ENCODE results near the gene CNOT4. TPM values are rescaled to one million over a fixed set of nuclear protein-coding genes. Genes with fewer than 3 reads are reported as not detected.
"Not testable (repeated sequence)": the region's sequence is repeated elsewhere in the genome, so short reads cannot be mapped to it uniquely, and the experiment has no call there.

Gene CNOT4
- total RNA-seq, 1 experiment from 2014 or later: 25.8 TPM

DNA sequence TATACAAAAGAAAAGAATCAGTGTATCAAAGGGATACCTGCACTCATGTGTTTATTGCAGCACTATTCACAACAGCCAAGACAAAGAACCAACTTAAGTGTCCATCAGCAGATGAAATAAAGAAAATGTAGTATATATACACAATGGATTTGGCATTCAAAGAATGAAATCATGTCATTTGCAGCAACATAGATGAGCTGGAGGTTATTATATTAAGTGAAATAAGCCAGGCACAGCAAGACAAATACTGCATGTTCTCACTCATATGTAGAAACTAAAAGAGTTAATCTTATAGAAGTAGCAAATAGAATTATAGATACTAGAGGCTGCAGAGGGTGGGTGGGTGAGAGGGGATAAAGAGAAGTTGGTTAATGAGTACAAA lies 28.3 kb downstream of the CNOT4 start:
- no peak for DNase-seq
- Histone ChIP-seq H3K4me2 (no peak overlapping the region), H4K20me1 (ENCODE audit: insufficient read depth) (peaks cover 36% of the 10 kb centered on the region), H3K9me2 (ENCODE audit: insufficient read depth) (no peaks in the 10 kb centered on the region; the same call in 1 of the 2 replicates), H3K4me1 (replicated peaks; ENCODE audit: insufficient read depth) (0 out of 2 replicates have a peak, but pooled peaks cover 4% of the 10 kb centered on the region), H3K9me3 (ENCODE audit: insufficient read depth, low read depth) (no peaks in the 10 kb centered on the region), H3F3A (ENCODE audit: insufficient read depth, low read depth) (no peaks in the 10 kb centered on the region; the same call in 1 of the 2 replicates), H3K79me2 (ENCODE audit: low read depth) (peaks cover 76% of the 10 kb centered on the region), H3K4me3 (no peak overlapping the region), H2AFZ (no peak overlapping the region), H3K27me3 (ENCODE audit: insufficient read depth, low read depth) (no peaks in the 10 kb centered on the region), H3K27ac (no peak overlapping the region), H3K36me3 (ENCODE audit: low read depth) (no peaks in the 10 kb centered on the region)
- BruUV-seq (replicated peaks): no TSS peak
- ChIA-PET CTCF (no interaction called here), POLR2A (ENCODE audit: unreplicated experiment) (no interaction called here)
- TF ChIP-seq, protein P1, sequence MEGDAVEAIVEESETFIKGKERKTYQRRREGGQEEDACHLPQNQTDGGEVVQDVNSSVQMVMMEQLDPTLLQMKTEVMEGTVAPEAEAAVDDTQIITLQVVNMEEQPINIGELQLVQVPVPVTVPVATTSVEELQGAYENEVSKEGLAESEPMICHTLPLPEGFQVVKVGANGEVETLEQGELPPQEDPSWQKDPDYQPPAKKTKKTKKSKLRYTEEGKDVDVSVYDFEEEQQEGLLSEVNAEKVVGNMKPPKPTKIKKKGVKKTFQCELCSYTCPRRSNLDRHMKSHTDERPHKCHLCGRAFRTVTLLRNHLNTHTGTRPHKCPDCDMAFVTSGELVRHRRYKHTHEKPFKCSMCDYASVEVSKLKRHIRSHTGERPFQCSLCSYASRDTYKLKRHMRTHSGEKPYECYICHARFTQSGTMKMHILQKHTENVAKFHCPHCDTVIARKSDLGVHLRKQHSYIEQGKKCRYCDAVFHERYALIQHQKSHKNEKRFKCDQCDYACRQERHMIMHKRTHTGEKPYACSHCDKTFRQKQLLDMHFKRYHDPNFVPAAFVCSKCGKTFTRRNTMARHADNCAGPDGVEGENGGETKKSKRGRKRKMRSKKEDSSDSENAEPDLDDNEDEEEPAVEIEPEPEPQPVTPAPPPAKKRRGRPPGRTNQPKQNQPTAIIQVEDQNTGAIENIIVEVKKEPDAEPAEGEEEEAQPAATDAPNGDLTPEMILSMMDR (conservative IDR thresholded peaks at IDR 0.05): no peak
- TF ChIP-seq EZH2 (IDR thresholded peaks at IDR 0.05; ENCODE audit: low read depth): no peak
- intact Hi-C loops (cut with micrococcal nuclease; ENCODE audit: unreplicated experiment): no loop called here

DNA sequence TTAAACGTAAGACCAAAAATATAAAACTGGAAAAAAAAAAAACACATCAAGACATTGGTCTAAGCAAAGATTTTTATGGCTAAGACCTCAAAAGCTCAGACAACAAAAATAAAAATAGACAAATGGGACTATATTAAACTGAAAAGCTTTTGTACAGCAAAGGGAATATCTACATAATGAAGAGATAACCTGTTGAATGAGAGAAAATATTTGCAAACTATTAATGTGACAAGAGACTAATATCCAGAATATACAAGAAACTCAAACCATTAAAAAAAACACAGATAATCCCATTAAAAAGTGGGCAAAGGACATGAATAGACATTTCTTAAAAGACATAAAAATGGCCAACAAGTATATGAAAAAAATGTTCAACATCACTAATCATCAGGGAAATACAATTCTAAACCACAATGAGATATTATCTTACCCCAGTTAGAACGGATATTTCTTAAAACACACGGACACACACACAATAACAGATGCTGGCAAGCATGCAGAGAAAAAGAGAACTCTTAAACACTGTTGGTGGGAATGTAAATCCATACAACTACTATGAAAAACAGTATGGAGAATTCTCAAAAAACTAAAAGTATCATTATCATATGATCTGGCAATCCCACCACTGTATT lies 28.8 kb downstream of the CNOT4 start:
- ChIA-PET POLR2A (ENCODE audit: unreplicated experiment) (no interaction called here), CTCF (no interaction called here)
- no peak overlapping the region for H2AFZ ChIP-seq
- H3K79me2 ChIP-seq (ENCODE audit: low read depth): peaks cover 71% of the 10 kb centered on the region
- no peak overlapping the region for H3K4me2 ChIP-seq
- H3K4me1 ChIP-seq (replicated peaks; ENCODE audit: insufficient read depth): 0 out of 2 replicates have a peak, but pooled peaks cover 1% of the 10 kb centered on the region
- no peaks in the 10 kb centered on the region for H3K9me2 ChIP-seq (ENCODE audit: insufficient read depth)
- BruUV-seq (replicated peaks): no TSS peak
- intact Hi-C loops (cut with micrococcal nuclease; ENCODE audit: unreplicated experiment): no loop called here
- peaks cover 31% of the 10 kb centered on the region for H4K20me1 ChIP-seq (ENCODE audit: insufficient read depth)
- no peaks in the 10 kb centered on the region for H3K9me3 ChIP-seq (ENCODE audit: insufficient read depth, low read depth)
- DNase-seq: no peak
- no peak overlapping the region for H3K27ac ChIP-seq
- no peak overlapping the region for H3K4me3 ChIP-seq
- no peaks in the 10 kb centered on the region for H3K36me3 ChIP-seq (ENCODE audit: low read depth)
- no peaks in the 10 kb centered on the region for H3K27me3 ChIP-seq (ENCODE audit: insufficient read depth, low read depth)
- TF ChIP-seq, protein P1 (conservative IDR thresholded peaks at IDR 0.05): no peak
- no peak for TF ChIP-seq EZH2 (IDR thresholded peaks at IDR 0.05; ENCODE audit: low read depth)
- no peaks in the 10 kb centered on the region; the same call in 1 of the 2 replicates for H3F3A ChIP-seq (ENCODE audit: insufficient read depth, low read depth)

DNA sequence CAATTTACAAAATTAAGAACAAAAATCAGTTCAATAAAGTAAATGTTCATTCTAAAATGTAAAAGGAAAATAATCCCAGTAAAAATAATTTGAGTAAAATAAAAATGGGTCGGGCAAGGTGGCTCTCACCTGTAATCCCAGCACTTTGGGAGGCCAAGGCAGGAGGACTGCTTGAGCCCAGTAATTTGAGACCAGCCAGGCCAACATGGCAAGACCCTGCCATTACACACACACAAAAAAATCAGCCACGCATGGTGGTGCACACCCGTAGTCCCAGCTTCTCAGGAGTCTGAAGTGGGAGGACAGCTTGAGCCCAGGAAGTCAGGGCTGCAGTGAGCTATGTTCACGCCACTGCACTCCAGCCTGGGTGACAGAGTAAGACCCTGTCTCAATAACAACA lies 34.4 kb downstream of the CNOT4 start:
- Histone ChIP-seq H3K27ac (no peak overlapping the region), H3K9me3 (ENCODE audit: insufficient read depth, low read depth) (no peaks in the 10 kb centered on the region), H3K4me3 (no peak overlapping the region), H3K4me1 (replicated peaks; ENCODE audit: insufficient read depth) (no peaks in the 10 kb centered on the region), H3K36me3 (ENCODE audit: low read depth) (no peaks in the 10 kb centered on the region), H3F3A (ENCODE audit: insufficient read depth, low read depth) (peaks cover 5% of the 10 kb centered on the region), H3K9me2 (ENCODE audit: insufficient read depth) (no peaks in the 10 kb centered on the region), H3K4me2 (no peak overlapping the region), H3K27me3 (ENCODE audit: insufficient read depth, low read depth) (no peaks in the 10 kb centered on the region), H3K79me2 (ENCODE audit: low read depth) (peaks cover 56% of the 10 kb centered on the region), H4K20me1 (ENCODE audit: insufficient read depth) (peaks cover 18% of the 10 kb centered on the region), H2AFZ (no peak overlapping the region)
- DNase-seq: no peak
- intact Hi-C loops (cut with micrococcal nuclease; ENCODE audit: unreplicated experiment): no loop called here
- ChIA-PET POLR2A (ENCODE audit: unreplicated experiment) (interaction anchor here (0.6 kb wide), 1 partner anchor 52 kb away, joined by 3 read pairs; no protein-coding TSS in a partner anchor), CTCF (no interaction called here)
- TF ChIP-seq, protein P1 (conservative IDR thresholded peaks at IDR 0.05): no peak
- TF ChIP-seq EZH2 (IDR thresholded peaks at IDR 0.05; ENCODE audit: low read depth): no peak
- BruUV-seq (replicated peaks): no TSS peak

DNA sequence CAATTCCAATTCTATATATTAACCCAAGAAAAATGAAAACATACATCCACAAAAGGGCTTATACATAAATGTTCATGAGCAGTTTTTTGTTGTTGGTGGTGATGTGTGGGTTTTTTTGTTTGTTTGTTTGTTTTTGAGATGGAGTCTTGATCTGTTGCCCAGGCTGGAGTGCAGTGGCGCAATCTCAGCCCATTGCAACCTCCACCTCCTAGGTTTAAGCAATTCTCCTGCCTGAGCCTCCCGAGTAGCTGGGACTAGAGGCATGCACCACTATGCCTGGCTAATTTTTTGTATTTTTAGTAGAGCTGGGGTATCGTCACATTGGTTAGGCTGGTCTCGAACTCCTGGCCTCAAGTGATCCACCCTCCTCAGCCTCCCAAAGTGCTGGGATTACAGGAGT lies 40.2 kb downstream of the CNOT4 start:
- H2AFZ ChIP-seq; H3K4me3 ChIP-seq; H3K9me2 ChIP-seq (ENCODE audit: insufficient read depth); DNase-seq; H3K27me3 ChIP-seq (ENCODE audit: insufficient read depth, low read depth); BruUV-seq (replicated peaks); H3K9me3 ChIP-seq (ENCODE audit: insufficient read depth, low read depth); H3K27ac ChIP-seq; H3K4me2 ChIP-seq; intact Hi-C loops (cut with micrococcal nuclease; ENCODE audit: unreplicated experiment); H3K36me3 ChIP-seq (ENCODE audit: low read depth); H3K4me1 ChIP-seq (replicated peaks; ENCODE audit: insufficient read depth): not testable (repeated sequence)
- ChIA-PET CTCF (interaction anchor here (0.7 kb wide), 1 partner anchor 748 kb away, joined by 4 read pairs; no protein-coding TSS in a partner anchor), POLR2A (ENCODE audit: unreplicated experiment) (interaction anchor here (0.6 kb wide), 1 partner anchor 116 kb away, joined by 5 read pairs; no protein-coding TSS in a partner anchor)
- Histone ChIP-seq H3K79me2 (ENCODE audit: low read depth) (peaks cover 64% of the 10 kb centered on the region), H4K20me1 (ENCODE audit: insufficient read depth) (peaks cover 20% of the 10 kb centered on the region), H3F3A (ENCODE audit: insufficient read depth, low read depth) (peaks cover 15% of the 10 kb centered on the region)

Measured in PC-9 (cell line).